Measurements from ENCODE around the gene PSME1.
"Not testable (repeated sequence)": the region's sequence is repeated elsewhere in the genome, so short reads cannot be mapped to it uniquely, and the experiment has no call there.

The PSME1 gene

GRCh38 chr14:24105609-24106239 is 30.3 kb upstream of the PSME1 start:
- not testable (repeated sequence) for DNase-seq (ENCODE audit: low read depth in 2 of 2)

GRCh38 chr14:24106672-24107271 is 29.2 kb upstream of the PSME1 start:
- no peak for DNase-seq (ENCODE audit: low read depth in 2 of 2)

DNA sequence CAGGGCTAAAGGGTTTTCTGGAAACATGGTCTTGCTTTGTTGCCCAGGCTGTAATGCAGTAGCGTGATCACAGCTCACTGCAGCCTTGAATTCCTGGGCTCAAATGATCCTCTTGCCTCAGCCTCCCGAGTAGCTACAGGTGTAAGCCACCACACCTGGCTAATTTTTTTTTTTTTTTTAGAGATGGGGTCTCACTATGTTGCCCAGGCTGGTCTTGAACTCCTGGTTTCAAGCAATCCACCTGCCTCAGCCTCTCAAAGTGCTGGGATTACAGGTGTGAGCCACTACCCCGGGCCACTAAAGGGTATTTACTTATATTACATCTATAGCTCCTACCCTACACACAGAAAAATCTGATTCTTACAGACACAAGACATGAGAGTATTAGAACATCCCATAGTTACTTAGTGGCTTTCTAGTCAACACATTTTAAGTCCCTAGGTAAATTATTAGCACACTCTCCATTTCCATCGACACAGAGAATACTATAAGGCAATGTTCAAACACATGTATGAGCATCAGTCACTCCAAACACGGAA is 27.6 kb upstream of the PSME1 start:
- no peak for DNase-seq (ENCODE audit: low read depth in 2 of 2)

DNA sequence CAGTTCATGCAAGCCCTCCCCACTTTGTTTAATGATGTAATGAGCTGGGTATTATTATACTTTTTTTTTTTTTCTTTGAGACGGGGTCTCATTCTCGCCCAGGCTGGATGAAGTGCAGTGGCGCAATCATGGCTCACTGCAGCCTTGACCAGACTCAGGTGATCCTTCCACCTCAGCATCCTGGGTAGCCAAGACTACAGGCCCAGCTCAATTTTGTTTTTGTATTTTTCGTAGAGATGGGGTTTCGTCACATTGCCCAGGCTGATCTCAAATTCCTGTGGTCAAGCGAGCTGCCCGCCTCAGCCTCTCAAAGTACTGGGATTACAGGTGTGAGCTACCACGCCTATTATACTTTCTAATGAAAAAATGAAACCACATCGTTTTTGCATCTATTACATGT is 25.9 kb upstream of the PSME1 start:
- DNase-seq (ENCODE audit: low read depth in 2 of 2): no peak

DNA sequence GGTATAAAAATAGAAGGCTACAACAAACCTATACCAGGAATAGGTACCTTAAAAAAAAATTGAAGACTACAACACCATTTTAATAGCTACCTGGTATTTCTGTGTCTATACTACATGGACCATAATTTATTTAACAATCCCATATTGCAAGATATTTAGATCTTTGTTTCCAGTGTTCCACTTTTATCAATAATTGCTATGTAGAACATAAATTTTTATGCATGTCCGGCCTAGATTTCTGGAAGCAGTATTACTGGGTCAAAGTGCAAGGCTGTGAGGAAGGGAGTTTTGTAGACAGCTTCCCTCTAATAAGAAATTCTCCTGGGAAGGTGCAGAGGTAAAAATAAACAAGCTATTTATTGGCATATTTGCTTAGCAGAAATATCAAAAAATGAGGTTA is 25.5 kb upstream of the PSME1 start:
- no peak for DNase-seq (ENCODE audit: low read depth in 2 of 2)

- DNase-seq (ENCODE audit: low read depth in 2 of 2): no peak
Measured at GRCh38 chr14:24113379-24113800, 22.6 kb upstream of the PSME1 start.

GRCh38 chr14:24113801-24114531 is 22.0 kb upstream of the PSME1 start:
- DNase-seq (ENCODE audit: low read depth in 2 of 2): peak; percentile 72 to 80

GRCh38 chr14:24114532-24115421 is 21.2 kb upstream of the PSME1 start, which contains the start of the genes DCAF11 and NRL:
Gene DCAF11 (plus strand): TSS chr14:24114777. CDS start chr14:24115595, 818 bp downstream.
Gene NRL (minus strand): TSS chr14:24114949. CDS start chr14:24082848, 32,101 bp downstream.
- peak; percentile 96 to 98 for DNase-seq (ENCODE audit: low read depth in 2 of 2)

GRCh38 chr14:24115422-24116127 is 20.4 kb upstream of the PSME1 start:
- DNase-seq (ENCODE audit: low read depth in 2 of 2): no peak

DNA sequence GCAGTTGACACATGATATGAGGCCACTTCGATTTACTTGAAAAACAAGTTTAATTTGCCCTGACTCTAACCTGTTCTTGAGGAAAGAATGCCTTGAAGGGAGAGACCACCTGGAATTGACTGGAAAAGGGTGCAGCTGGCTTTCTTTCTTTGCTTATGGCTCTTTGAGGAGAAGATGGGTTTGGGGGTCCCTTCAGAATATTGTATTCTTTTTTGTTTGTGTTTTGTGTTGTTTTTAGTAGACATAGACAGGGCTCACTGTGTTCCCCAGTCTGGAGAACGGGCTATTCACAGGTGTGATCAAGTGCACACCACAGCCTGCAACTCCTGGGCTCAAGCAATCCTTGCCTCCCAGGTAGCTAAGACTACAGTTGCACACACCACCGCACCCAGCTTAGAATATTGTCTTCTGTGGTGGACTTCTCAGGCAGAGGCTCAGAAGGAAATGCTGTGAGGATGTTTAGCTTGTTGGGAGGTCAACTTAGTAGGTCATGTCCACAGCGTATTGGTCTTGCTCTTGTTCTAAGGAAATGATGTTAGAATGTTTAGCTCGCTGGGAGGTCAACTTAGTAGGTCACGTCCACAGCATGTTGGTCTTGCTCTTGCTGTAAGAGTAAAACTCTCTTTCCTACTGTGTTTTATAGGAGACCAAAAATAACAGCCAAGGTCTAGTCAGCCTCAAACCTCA is 19.7 kb upstream of the PSME1 start:
- no peak for DNase-seq (ENCODE audit: low read depth in 2 of 2)

DNA sequence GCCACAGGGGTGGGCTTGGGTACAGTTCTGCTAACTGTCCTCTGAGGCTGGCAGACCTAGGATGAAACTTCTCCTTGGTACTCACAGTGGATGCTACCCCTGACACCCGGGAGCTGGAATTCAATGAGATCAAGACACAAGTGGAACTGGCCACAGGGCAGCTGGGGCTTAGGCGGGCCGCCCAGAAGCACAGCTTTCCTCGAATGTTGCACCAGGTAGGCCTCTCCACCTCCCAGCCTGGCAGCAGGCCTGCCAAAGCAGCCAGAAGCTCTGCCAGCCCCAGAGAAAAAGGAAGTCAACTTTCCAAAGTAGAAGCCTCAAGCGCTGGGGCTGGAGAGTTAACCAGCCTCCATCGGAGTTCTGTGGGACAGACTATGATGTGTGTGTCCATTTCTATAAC is 18.8 kb upstream of the PSME1 start:
- DNase-seq (ENCODE audit: low read depth in 2 of 2): no peak

DNA sequence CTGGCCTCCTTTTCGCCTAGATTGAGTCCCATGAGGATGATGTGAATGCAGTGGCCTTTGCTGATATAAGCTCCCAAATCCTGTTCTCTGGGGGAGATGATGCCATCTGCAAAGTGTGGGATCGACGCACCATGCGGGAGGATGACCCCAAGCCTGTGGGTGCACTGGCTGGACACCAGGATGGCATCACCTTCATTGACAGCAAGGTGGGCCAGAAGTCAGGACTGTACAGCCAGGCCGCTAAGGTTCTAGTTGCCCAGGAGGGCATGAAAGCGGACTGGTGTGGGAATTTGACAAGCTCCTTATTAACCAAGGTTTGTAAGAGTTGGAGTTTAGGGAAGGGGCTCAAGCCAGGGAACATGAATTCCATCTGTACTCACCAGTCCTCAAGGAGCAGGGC is 16.3 kb upstream of the PSME1 start:
- DNase-seq (ENCODE audit: low read depth in 2 of 2): no peak

DNA sequence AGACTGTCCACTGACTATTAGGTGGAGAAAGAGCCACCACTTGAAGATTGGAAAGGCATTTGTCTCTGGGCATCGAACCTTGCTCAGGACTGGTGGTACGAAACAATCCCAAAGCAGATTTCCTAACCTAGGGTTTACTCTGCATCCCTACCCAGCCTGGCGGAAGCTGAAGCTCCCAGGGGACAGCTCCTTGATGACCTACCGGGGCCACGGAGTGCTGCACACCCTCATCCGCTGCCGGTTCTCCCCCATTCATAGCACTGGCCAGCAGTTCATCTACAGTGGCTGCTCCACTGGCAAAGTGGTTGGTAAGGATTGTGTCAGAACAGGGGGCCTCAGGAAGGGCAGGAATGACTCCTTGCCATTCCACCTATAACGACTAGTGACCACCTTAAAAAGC is 14.8 kb upstream of the PSME1 start:
- DNase-seq (ENCODE audit: low read depth in 2 of 2): no peak

- no peak for DNase-seq (ENCODE audit: low read depth in 2 of 2)
Measured at GRCh38 chr14:24122416-24122815, 13.6 kb upstream of the PSME1 start.

- no peak for DNase-seq (ENCODE audit: low read depth in 2 of 2)
Measured at GRCh38 chr14:24122898-24123297, 13.1 kb upstream of the PSME1 start.

GRCh38 chr14:24123424-24124417 is 12.3 kb upstream of the PSME1 start:
- DNase-seq (ENCODE audit: low read depth in 2 of 2): no peak

DNA sequence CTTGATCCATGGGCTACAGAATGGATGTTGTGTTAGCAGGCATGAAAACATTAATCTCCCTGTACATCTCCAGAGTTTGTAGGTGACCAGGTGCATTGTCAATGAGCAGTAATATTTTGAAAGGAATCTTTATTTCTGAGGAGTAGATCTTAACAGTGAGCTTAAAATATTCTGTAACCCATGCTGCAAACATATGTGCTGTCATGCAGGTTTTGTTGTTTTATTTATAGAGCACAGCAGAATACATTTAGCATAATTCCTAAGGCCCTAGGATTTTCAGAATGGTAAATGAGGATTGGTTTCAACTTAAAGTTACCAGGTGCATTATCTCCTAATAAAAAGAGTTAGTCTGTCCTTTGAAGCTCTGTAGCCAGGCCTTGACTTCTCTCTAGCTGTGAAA is 9.1 kb upstream of the PSME1 start:
- DNase-seq (ENCODE audit: low read depth in 2 of 2): no peak

- no peak for DNase-seq (ENCODE audit: low read depth in 2 of 2)
Measured at GRCh38 chr14:24127673-24128072, 8.3 kb upstream of the PSME1 start.

GRCh38 chr14:24129410-24129998 is 6.5 kb upstream of the PSME1 start:
- no peak for DNase-seq (ENCODE audit: low read depth in 2 of 2)
